ENCODE measurements around the gene ATP6V1F.
"Not testable (repeated sequence)": the region's sequence is repeated elsewhere in the genome, so short reads cannot be mapped to it uniquely, and the experiment has no call there.

The ATP6V1F gene

DNA sequence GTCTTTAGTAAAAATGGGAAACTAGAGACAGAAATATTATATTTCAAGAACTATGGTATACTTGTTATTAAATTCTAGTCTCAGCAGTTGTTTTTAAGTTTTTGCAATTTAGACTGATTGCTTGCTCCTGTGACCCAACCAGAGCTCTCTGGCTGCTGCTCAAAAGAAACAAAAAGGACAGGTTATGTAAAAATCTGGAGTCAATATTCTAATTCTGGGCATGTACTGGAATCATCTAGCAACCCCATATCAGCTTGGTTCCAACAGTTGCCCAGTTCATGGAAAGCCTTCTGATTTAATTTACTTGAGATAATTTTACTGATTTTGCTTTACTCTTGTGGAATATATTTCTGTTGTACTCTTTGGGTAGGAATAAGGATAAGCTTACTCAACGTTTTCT, 37.6 kb downstream of the ATP6V1F start:
- DNase-seq (ENCODE audit: low read depth in 2 of 2): no peak

DNA sequence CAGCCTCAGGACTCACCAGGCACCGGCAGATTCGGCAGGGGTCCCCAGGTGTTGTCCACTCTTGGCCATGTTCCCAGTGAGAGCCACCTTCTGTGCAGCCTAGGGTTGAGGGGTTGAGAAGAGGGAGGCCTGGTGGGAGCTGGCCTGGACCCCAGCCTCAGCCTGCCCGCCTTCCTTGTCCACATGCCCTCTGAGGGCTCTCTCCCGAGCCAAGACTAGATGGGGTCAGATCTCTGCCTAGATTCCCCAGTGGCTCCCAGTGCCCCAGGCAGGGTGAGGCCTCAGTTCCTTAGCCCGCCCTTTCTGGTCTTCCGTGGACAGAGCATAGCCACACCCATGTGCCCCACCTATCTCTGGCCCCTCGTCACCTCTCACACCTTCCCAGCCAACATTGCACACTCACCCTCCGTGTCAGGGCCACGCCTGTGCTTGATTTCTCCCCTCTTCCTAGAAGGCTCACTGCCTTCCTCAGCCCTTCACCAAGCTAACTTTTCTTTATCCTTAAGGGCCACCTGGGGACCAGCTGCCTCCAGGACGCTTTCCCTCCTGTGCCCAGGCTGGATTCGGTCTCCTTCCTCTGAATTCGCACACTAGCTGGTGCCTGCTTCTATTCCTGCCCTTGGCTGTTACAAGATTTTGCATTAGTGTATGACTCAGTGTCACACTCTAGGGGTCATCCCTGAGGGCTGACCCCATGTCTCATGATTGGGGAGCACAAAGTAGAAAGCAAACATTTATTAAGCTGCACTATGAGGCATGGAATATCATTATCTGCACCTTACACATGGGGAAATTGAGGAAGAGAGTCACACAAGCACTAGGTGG, 40.3 kb downstream of the ATP6V1F start:
- no peak for DNase-seq (ENCODE audit: low read depth in 2 of 2)

DNA sequence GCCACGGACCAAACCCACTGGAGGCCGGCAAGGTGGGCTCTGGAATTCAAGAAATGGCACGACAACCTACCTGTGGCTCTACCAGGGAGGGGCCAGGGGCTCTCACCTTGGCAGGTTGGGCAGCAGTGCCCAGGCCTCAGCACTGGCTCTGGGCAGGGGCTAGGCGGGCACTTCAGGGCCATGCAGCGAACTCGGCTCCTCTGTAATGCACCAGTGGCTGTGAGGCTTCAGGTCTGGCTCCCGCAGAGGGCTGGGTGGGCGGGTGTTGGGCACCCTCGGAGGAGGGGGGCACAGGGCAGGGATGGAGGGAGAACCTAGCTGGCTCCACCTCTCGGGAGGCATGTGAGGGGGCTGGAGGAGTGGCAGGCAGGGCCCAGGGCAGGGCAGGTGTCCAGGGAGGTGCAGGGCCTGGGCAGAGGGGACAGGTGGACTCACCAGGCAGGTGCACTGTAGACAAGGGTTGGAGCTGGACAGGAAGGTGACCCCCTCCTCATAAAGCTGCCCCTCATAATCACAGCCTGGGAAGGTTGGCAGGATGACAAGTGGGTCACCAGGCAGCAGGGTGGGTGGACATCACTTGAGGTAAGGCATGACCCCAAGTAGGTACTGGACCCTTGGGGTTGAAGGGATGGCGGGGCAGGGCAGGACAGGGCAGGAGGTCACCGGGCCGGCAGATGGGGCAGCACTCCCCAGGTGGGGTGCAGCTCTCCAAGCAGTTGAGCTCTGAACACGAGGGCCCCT, 41.1 kb downstream of the ATP6V1F start:
- DNase-seq (ENCODE audit: low read depth in 2 of 2): no peak

DNA sequence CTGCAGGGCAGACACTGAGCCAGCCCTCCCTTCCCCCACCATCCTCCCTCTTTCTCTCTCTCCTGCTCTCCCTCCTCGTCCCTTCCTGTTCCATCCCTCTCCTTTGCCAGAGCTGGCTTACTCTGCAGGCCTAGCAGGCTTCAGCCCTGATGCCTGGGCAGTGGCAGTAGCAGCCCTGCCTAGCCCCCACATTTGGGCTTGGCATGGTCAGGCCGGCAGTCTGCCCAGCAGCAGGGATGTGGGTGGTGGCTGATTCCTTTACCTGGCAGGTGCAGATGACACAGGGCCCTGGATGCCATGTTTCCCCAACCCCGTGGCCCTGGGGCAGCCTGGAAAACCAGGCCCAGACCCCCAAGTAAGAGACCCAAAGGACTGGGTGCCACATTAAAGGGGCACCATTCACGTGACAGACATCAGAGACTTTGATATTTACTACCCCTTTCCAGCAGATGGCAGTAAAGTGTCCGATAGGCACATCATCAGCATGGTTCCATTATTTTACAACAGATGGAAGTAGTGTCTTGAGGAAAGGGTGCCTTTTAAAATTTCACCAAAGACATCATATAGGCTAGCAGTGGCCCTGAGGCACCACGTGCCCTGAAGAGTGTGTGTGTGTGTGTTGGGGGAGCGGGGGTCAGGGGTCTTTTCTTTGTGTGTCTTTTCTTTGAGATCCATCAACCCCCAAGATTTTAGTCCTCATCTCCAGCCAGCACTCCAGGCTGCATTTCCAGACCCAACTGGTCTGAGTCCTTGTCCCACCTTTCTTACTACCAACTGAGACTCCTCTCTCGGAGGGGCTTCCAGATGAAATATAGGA, 41.9 kb downstream of the ATP6V1F start:
- no peak for DNase-seq (ENCODE audit: low read depth in 2 of 2)

DNA sequence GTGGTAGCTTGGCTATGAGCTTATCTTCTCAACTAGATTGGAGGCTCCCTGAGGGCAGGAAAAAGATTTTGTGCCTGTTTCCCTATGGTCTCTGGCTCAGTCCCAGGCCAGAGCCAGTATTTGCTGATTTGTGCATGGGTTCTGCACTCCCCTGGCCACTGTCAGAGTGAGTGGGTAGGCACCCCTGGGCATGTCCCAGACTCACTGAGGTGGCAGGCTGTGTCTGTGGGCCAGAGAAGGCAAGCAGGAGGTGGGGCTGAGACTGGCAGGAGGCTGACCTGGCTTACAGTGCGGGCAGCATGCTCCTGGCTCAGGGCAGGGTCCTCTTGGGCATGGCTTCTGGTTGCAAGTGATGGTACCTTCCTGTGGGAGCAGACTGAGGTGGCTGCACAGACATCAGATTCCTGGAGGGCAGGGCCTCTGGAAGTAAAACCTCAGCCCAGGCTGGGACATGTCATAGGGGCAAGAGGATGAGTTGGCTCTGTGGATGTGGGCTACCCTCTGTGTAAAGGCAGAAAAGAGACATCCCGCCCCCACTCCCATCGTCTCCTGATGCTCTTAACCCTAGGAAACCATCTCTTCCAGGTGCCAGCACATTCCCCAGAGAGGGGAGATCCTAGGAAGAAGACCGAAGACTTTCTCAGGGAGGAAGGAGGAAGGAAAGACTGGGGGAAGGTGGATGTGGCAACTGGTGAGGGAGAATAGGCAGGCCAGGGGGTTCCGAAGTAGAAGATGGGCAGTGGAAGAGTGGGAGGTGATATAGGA, 43.5 kb downstream of the ATP6V1F start:
- DNase-seq (ENCODE audit: low read depth in 2 of 2): no peak

DNA sequence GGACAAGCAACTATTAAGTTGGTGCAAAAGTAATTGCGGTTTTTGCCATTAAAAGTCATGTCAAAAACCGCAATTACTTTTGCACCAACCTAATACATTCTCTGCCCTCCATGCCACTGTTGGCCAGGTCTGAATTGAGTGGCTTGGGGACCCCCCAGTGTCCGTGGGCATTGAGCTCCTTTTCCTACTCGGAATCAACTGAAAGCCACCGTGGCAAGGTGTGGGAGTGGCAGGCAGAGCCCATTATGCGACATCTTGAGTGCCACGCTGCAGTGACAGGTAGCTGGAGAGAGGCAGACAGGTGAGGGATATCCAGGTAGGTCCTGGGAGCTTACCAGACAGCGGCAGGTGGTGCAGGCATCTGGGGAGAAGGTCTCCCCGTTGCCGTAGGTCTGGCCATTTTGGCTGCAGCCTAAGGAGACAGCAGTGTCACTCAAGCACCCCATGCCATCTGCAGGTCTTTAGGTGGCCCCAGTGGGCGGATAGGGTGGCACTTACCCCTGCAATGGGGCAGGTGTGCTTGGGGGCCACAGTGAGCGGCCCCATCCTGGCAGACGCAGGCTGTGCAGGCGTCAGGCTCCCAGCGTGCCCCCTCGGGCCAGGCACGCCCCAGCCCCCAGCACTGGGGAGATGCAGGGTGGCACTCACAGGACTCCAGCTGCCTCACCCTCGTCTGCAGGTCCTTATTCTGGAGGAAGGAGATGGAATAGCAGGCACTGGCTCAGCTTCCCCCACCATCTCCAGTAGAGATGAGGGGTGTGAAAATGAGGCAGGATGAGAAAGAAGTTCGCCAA, 44.3 kb downstream of the ATP6V1F start:
- no peak for DNase-seq (ENCODE audit: low read depth in 2 of 2)

DNA sequence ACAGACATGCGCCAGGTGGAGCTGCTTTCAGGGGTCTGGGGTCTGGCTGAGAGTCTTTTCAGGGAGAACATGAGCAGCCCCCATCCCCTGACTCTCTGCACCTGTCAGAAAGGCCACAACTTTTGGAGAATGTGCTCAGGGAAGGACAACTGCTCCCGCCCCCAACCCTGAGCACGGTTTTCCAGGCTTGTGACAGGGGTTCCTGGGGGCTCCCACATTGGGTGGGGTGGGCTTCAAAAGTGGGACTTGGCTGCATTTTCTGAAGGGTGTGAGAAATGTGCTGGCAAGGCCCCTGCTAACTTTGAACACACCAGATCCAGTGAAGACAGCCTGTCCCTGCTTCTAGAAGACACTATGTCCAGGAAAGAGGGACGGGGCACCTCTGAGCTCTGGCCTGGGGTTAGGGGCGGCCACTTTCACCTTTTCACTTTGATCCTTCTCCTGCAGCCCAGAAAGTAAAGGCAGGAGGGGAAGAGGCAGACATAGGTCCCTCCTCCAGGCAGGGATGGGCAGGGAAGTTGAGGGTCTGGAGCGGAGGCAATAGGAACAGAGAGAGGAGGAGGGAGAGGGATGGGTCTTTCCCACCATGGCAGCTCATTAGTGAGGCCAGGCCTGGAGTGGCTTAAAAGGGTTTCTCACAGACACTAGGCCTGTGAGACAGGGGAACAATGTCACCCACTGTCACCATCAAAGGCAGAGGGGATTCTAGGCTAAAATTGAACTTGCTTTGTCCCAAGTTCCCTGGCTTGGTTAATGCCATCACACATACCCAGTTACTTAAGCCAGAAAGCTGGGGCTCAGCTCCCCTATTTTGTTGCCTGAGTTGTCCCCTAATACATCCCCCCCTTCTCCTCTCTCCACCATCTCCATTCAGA, 46.3 kb downstream of the ATP6V1F start:
- no peak for DNase-seq (ENCODE audit: low read depth in 2 of 2)

DNA sequence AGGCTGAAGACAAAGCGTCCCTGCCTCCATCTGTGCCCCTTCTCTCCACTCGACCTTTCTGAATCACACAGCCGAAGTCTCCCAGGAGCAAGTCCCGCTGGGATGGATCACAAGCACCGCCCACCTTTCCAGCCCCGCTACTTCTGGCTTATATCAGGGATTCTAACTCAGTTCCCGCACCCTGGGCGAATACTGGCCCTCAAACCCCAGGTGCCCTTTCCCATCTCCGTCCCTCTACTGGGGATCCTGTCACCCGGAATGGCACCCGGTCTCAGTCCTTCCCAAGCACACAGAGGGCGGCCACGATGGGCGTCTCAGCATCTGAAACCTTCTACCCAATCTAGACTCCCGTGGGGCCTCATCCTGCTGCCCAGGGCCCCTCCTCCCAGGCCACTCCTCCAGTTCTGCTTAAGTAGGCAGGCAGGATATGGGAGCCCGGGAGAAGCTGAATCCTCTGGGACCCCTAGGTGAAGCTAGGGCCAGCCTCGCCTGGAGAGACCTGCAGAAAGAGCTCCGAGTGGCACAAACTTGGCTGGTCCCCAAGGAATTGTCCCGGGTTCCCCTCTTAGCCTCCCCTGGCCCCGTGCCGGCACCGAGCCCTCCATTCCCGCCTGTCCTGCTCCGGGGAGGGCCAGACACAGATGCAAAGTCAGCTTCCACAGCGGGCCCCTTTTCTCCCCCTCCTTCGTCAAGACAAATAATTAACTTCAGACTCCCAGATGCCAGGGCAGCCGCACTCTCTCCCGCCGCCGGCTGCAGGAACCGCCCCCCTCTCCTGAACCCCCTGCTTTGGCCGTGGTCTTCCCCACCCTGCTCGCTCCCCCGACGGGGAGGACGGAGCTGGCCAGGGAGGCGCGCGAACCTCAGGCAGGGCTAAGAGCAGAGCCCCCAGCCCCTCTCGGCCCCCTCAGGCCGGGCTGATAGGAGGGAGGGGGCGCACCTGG, 47.2 kb downstream of the ATP6V1F start:
- DNase-seq (ENCODE audit: low read depth in 2 of 2): no peak

DNA sequence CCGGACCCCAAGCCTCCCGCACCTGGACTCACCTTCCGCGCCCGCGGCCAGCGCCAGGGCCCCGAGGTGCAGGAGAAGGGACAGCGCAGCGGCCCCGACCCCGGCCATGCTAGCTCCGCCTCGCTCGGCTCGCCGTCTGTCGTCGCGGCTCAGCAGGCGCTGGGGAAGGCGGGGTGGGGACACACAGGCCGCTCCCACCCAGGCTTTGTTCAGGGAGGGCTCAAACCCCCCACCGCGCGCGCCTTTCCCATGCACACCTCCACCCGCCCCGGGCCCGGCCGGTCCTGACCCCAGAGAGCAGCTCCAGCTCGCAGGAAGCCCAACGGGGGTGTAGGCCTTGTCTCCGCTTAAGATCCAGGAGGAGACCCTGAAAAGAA, 47.9 kb downstream of the ATP6V1F start, which contains the start of gene KCP:
Gene KCP, minus strand, starts transcription at position 141 of the 377 bp plus-strand sequence. Its CDS starts 33 bp downstream, at position 108.
- DNase-seq (ENCODE audit: low read depth in 2 of 2): no peak

DNA sequence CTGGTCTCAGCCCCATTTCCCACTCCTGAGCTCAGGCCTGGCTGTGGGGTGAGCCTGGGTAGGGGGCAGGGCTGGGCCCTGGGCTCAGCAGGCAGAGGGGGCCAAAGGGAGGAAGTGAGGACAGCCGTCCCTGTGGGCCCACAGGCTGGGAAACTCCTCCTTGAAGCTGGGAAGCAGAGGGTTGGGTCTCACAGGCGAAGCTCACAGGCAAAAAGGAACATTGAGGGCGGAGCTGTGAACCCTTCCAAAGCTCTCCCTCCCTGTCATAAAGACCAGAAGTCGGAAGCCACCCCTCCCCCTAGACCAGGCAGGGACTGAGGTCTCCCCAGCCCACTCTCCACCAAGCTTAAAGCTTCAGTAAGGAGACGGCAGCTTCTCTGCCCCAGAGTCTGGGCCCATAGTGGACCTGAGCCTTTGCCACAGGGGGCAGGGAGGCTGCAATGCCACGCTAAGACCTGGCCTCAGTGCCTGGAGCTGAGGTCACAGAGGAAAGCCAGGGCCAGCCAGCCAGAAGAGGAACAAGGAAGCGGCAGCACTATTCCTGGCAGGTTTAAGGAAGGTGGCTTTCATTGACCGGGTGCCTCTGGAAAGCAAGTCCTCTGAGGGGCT, 48.9 kb downstream of the ATP6V1F start:
- no peak for DNase-seq (ENCODE audit: low read depth in 2 of 2)

DNA sequence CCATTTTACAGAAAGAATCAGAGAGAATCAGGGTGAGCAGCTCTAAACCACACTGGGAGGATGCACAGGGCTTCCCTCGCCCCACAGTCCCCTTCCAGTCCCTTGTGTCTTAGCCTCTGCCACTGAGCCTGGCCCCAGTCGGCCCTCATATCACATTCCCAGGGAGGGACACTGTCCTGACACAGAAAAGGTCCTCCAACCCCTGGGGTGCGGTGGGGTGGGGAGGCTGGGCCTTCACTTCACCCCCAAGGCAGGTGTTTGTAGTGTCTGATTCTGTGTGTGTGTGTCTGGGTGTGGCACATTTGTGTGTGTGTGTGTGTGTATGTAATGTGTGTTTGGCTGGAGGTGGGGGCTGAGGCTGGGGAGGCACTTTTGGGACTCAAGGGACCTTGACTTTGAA, 49.6 kb downstream of the ATP6V1F start:
- DNase-seq (ENCODE audit: low read depth in 2 of 2): no peak

DNA sequence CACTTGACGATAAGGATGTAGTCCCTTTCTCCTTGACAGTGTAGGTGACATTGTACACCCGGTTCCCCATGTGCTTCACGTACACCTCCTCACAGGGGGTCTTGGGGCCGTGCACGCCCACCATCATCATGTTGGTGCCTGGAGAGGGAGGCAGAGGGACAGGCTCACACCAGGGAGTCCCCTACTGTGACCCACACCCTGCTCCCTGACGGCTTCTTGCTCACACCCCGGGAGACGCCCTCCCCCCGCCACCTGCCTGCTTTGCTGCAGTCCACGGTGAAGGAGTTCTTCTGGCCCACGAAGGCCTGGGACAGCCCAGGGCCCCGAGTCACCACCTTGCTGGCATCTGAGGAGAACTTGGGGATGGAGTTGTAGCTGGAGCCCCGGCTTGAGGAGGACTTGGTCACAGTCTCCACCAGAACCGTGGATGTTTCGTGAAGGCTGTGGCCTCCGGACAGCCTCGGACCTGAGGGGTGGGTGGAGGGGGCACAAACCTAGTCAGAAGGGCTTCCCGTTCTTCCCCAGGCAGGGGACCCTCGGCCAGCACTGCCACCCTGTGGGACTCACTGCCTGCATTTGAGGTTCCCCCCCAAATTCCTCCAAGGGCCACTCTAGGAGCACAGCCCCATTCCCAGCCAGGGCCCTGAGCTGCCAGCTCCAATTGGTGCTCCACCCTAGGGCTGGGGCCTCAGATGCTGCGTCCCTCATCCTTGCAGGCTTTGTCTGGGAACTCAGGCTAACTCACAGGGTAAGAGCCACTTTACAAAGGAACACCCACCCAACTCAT, 50.2 kb downstream of the ATP6V1F start:
- not testable (repeated sequence) for DNase-seq (ENCODE audit: low read depth in 2 of 2)

DNA sequence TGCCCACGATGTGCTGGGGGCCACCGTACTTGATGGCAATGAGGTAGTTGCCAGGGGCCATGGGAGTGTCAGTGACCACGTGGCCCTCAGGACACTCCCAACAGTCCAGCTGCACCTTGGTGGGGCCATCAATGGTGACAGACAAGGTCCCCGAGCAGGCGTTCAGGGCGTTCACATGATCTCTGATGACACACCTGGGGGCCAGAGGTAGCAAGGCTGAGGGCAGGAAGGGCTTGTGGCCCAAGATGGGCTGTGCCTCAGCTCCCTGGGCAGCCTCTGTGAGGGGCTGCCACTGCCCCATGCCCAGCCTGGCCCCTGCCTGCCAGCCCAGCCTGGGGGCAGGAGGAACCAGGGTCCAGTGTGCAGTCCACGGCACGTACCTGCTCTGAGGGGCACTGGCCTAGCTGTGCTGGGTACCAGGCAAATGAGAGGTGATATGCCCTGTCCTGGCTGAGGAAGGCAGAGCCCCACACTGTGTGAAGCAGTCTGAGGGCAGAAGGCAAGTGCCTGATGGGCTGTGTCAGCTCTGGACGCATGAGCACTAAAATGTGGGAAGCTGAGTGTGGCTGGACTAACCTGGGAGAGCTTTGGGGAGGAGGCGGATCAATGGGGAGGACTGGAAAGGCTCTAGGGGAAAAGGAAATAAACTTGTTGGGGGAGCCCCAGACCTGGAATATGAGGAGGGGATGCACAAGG, 51.4 kb downstream of the ATP6V1F start:
- no peak for DNase-seq (ENCODE audit: low read depth in 2 of 2)

DNA sequence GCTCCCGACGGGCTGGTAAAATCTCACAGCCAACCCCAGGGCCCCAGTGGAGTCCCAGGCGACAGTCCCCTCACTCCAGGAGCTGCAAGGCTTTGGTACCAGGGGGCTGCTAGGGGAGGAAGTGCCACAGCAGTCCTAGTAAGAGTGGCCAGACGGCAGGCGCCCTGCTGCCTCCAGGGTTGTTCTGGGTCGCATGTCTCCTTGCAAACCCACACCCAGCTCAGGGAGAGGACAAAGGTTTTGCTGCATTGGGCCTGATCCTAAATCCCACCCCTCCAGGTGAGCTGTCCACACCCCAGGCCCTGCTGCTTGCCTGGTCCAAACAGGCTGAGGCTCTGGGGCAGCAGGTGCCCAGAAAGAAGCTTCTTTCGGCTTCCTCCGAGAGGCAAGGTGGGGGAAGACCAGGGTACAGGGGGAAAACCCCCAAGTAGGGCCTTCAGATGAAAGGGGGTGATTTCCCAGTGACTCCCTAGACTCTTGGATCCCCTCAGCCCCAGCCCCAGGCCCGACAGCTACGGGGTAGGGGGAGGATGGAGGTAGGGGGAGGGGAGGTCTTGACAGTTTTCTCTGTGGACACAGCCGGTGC, 52.0 kb downstream of the ATP6V1F start:
- no peak for DNase-seq (ENCODE audit: low read depth in 2 of 2)

DNA sequence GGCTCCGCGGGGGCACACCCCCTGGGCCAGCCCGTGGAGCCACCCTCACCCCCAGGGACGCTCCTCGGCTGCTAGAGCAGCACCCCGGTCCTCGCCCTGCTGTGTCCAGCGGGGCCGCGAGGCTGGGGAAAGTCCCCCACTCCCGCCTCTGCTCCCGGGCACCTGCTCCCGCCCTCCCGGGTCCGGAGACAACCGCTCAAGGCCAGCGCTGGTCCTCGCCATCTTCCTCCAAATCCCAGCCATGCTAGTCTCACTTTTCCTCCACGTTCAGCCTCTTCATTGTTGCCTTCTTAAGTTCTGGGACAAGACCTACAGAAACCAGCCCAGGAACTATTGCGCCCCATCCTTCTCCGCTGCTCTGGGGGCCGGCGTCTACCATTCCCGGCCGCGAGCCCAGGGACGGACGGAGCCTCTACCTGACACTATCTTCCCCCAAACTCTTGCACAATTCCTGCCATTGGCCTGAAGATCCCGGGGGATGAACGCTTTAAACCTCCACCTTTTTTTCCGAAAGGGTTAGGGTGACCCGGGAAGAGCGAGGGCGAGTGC, 52.7 kb downstream of the ATP6V1F start:
- no peak for DNase-seq (ENCODE audit: low read depth in 2 of 2)

All from stimulated activated CD4-positive, alpha-beta T cell treated with anti-CD3 and anti-CD28 coated beads, Interleukin-1b, Interleukin-23, amount 100 ng/mL, for 1 hour (primary cell).